NCI-H1436 (cell line): Measurements from ENCODE around the gene HEG1.

ENCODE experiments used
- DNase-seq: peaks from one replicate; lab custom pipeline; 2025; lab: John Stamatoyannopoulos, UW

HEG1 gene

GRCh38 chr3:125050488-125051090, 5.2 kb downstream of the HEG1 start:
- no peak for DNase-seq

- no peak for DNase-seq
Observed at GRCh38 chr3:125048282-125048681, 7.5 kb downstream of the HEG1 start.

- DNase-seq, result no peak
Observed at GRCh38 chr3:125045965-125046364, 9.8 kb downstream of the HEG1 start.

GRCh38 chr3:125045194-125045593, 10.6 kb downstream of the HEG1 start:
- DNase-seq, result no peak

- DNase-seq, result no peak
Observed at GRCh38 chr3:125043599-125044151, 12.1 kb downstream of the HEG1 start.

- DNase-seq, result no peak
Observed at GRCh38 chr3:125042725-125043406, 12.9 kb downstream of the HEG1 start.

- DNase-seq, result no peak
Observed at GRCh38 chr3:125039131-125040100, 16.4 kb downstream of the HEG1 start.

- no peak for DNase-seq
Observed at GRCh38 chr3:125037498-125038150, 18.2 kb downstream of the HEG1 start.

- DNase-seq, result no peak
Observed at GRCh38 chr3:125035217-125035616, 20.6 kb downstream of the HEG1 start.

- DNase-seq, result no peak
Observed at GRCh38 chr3:125033616-125034015, 22.2 kb downstream of the HEG1 start.

- no peak for DNase-seq
Observed at GRCh38 chr3:125033135-125033534, 22.7 kb downstream of the HEG1 start.

- DNase-seq, result no peak
Observed at GRCh38 chr3:125032683-125033082, 23.1 kb downstream of the HEG1 start.

- no peak for DNase-seq
Observed at GRCh38 chr3:125032100-125032643, 23.6 kb downstream of the HEG1 start.

GRCh38 chr3:125031544-125031943, 24.3 kb downstream of the HEG1 start:
- no peak for DNase-seq

GRCh38 chr3:125028657-125029056, 27.1 kb downstream of the HEG1 start:
- DNase-seq, result no peak

GRCh38 chr3:125025642-125026041, 30.2 kb downstream of the HEG1 start:
- DNase-seq, result no peak

- no peak for DNase-seq
Observed at GRCh38 chr3:125024817-125025216, 31.0 kb downstream of the HEG1 start.

GRCh38 chr3:125023833-125024555, 31.8 kb downstream of the HEG1 start:
- DNase-seq, result no peak

- DNase-seq, result no peak
Observed at GRCh38 chr3:125022206-125022605, 33.6 kb downstream of the HEG1 start.

- no peak for DNase-seq
Observed at GRCh38 chr3:125019271-125019670, 36.5 kb downstream of the HEG1 start.

- no peak for DNase-seq
Observed at GRCh38 chr3:125017406-125017805, 38.4 kb downstream of the HEG1 start.
